ENCODE data around the gene TIMM8B.

The TIMM8B gene

DNA sequence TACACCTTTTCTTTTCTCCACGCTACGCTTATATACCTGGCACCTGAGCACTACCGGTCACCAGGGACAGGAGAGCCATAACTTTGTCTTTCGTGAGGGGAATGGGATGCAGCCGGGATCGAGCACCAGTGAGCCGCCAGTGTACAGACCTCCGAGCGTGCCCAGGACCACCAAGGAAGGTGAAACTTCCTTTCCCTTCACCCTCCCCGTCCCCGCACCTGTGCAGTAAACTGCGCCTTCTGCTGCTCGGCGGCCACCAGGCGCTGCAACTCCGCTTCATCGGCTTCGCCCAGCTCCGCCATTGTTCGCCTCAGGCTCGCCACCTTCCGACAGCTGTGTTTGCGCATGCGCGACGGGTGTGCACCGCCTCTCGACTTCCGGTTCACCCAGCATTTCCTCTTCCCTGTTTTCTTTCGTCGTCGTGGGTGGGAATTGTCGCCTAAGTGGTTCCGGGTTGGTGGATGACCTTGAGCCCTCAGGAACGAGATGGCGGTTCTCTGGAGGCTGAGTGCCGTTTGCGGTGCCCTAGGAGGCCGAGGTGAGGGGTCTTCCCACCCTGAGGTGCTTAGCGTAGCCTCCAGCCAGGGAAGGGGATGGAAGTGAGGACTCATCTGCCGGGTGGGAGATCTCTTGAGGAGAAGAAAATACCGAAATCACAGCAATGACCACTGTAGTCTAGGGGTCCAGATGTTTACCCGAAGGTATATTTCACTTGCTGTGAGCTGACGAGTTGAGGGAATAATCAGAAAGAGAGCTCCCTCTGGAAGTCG, at the start of gene TIMM8B, which contains the start of gene SDHD:
Gene TIMM8B (minus strand): TSS at position 335 of the 770 bp plus-strand sequence. CDS start 33 bp downstream, at position 302.
Gene SDHD (plus strand): TSS at position 452 of the 770 bp plus-strand sequence. CDS start 35 bp downstream, at position 487.
- H3K9me3 Mint-ChIP-seq: no peaks in the 10 kb centered on the region
- peak within 1 kb of the TSS; percentile 98 for H3K27ac Mint-ChIP-seq (ENCODE audit: low read depth)
- DNase-seq (ENCODE audit: low spot score in 2 of 2) (peak; percentile 95), ATAC-seq (replicated peaks; ENCODE audit: extremely low read depth, poor library complexity, severe bottlenecking) (peak; percentile 92)
- H3K4me1 Mint-ChIP-seq: peaks cover 48% of the 10 kb centered on the region
- H3K27me3 Mint-ChIP-seq: no peaks in the 10 kb centered on the region
- H3K36me3 Mint-ChIP-seq (ENCODE audit: insufficient read depth): peaks cover 73% of the 10 kb centered on the region
- H3K4me3 Mint-ChIP-seq: peak within 1 kb of the TSS; percentile 94

DNA sequence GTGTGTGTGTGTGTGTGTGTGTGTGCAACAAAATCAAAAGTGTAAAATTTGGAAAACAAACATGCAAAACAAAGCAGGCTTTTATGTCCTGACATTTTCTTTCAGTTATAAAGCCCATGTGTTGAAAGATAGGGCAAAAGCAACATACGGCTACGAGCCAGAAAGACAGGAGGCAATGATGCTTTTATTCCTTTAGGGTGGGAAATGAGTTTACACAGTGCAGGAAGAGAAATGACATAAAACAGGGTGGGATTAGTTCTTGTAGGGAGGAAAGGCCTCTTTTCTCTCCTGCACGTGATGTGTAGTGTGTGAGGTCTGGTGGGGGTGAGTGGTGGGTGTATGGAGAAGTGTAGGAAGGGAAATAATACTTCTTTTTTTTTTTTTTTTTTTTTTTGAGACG, 47.9 kb upstream of the TIMM8B start:
- Mint-ChIP-seq H3K27me3 (no peaks in the 10 kb centered on the region), H3K36me3 (ENCODE audit: insufficient read depth) (peaks cover 2% of the 10 kb centered on the region), H3K4me3 (no peak overlapping the region), H3K9me3 (no peaks in the 10 kb centered on the region), H3K4me1 (peaks cover 5% of the 10 kb centered on the region), H3K27ac (ENCODE audit: low read depth) (no peak overlapping the region)
- no peak for ATAC-seq (replicated peaks; ENCODE audit: extremely low read depth, poor library complexity, severe bottlenecking)
- no peak for DNase-seq (ENCODE audit: low spot score in 2 of 2)

DNA sequence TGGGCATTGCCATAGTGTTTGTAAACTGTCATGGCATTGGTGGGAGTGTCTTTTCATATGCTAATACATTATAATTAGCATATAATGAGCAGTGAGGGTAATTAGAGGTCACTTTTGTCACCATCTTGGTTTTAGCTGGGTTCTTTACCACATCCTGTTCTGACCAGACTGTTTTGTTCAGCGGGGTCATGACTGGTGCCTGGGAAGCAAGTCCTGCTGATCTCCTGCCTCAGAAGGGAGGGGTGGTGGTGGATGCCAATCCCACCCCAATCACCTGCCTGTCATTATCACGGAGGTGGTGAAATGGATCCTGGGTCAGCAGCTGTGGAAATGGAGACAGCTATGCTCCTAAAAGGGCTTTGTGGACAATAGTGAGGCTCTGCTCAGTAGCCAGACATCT, 46.2 kb upstream of the TIMM8B start:
- ATAC-seq (replicated peaks; ENCODE audit: extremely low read depth, poor library complexity, severe bottlenecking): no peak
- DNase-seq (ENCODE audit: low spot score in 2 of 2): no peak
- H3K27me3 Mint-ChIP-seq: no peaks in the 10 kb centered on the region
- H3K9me3 Mint-ChIP-seq: no peaks in the 10 kb centered on the region
- H3K27ac Mint-ChIP-seq (ENCODE audit: low read depth): no peak overlapping the region
- H3K4me3 Mint-ChIP-seq: no peak overlapping the region
- H3K36me3 Mint-ChIP-seq (ENCODE audit: insufficient read depth): peaks cover 2% of the 10 kb centered on the region
- H3K4me1 Mint-ChIP-seq: peaks cover 5% of the 10 kb centered on the region

GRCh38 chr11:112129656-112130055, 43.1 kb upstream of the TIMM8B start:
- Mint-ChIP-seq H3K27ac (ENCODE audit: low read depth) (no peak overlapping the region), H3K4me1 (peaks cover 5% of the 10 kb centered on the region), H3K36me3 (ENCODE audit: insufficient read depth) (peaks cover 2% of the 10 kb centered on the region), H3K4me3 (no peak overlapping the region), H3K27me3 (no peaks in the 10 kb centered on the region), H3K9me3 (no peaks in the 10 kb centered on the region)
- no peak for DNase-seq (ENCODE audit: low spot score in 2 of 2)
- no peak for ATAC-seq (replicated peaks; ENCODE audit: extremely low read depth, poor library complexity, severe bottlenecking)

DNA sequence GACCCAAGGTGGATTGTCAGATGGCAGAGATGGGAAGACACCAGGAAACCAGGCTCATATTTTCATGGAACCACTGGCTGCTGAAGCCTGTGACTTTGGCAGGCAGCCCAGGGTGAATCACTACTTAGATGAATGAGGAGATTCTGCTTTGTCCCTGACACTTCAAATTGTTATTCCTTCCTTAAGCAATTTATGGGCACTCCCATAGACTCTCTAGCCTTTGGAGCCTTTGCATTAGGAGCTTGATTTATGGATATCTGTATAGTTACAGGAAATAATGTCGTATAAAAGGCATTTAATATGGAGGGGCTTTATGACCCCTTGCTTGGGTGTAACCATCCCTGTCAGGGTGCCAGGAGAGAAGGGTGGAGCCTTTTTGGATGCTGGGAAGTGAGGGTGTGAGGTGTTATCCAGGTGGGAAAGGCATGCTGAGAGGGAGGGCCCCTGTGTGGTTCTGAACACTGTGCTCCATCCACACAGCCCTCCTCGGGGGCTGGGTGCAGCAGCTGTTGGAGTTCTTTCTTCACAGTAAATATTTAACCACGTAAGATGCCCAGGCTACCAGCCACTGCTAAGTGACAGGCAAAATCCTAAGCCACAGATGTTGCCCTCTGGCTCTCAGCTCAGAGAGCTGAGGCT, 42.0 kb upstream of the TIMM8B start:
- Mint-ChIP-seq H3K27ac (ENCODE audit: low read depth) (no peak overlapping the region), H3K4me1 (peaks cover 5% of the 10 kb centered on the region)
- no peak for DNase-seq (ENCODE audit: low spot score in 2 of 2)

DNA sequence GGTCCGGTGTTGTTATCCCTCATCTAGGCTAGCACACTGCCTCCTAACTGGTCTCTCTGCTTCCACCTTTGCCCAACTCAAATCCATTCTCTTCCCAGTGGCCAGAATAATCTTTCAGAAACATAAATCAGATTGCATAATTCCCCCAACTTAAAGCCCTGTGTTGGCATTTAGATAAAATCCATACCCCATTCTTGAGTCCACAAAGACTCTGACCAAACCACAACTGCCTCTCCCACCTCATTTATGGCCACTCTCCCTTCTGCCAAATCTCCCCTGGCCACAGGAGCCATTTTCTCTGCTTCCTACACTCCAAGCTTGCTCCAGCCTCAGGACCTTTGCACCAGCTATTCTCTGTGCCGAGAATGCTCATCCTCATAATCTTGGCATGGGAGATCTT, 40.5 kb upstream of the TIMM8B start:
- ATAC-seq (replicated peaks; ENCODE audit: extremely low read depth, poor library complexity, severe bottlenecking) (no peak), DNase-seq (ENCODE audit: low spot score in 2 of 2) (no peak)
- no peaks in the 10 kb centered on the region for H3K36me3 Mint-ChIP-seq (ENCODE audit: insufficient read depth)
- H3K4me1 Mint-ChIP-seq: peaks cover 5% of the 10 kb centered on the region
- H3K27ac Mint-ChIP-seq (ENCODE audit: low read depth): no peak overlapping the region
- no peak overlapping the region for H3K4me3 Mint-ChIP-seq
- H3K27me3 Mint-ChIP-seq: no peaks in the 10 kb centered on the region
- H3K9me3 Mint-ChIP-seq: no peaks in the 10 kb centered on the region

More for the DNA sequence above, 42.0 kb upstream of the TIMM8B start:
- Mint-ChIP-seq H3K4me3 (no peak overlapping the region), H3K9me3 (no peaks in the 10 kb centered on the region), H3K27me3 (no peaks in the 10 kb centered on the region), H3K36me3 (ENCODE audit: insufficient read depth) (peaks cover 2% of the 10 kb centered on the region)
- no peak for ATAC-seq (replicated peaks; ENCODE audit: extremely low read depth, poor library complexity, severe bottlenecking)

DNA sequence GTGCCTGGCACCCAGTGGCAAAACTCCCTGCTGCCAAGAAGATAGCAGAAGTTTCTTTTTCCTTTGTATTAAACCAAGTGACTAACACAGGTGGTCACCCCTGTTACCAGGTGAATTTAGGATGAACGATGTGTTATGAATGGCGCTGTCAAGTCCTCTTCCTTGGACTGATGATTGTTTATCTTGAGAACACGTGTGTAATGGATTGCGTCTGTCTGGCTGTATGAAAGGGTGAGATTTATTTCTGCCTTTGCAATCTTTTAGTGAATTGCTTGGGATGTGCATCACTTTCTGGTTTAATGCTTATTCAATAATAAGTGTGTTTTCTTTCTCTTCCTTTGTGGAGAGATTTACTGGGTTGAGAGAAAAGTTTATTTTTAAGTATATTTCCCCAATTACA, 36.6 kb upstream of the TIMM8B start:
- DNase-seq (ENCODE audit: low spot score in 2 of 2): no peak
- no peaks in the 10 kb centered on the region for H3K9me3 Mint-ChIP-seq
- peaks cover 3% of the 10 kb centered on the region for H3K36me3 Mint-ChIP-seq (ENCODE audit: insufficient read depth)
- no peaks in the 10 kb centered on the region for H3K4me1 Mint-ChIP-seq
- no peak for ATAC-seq (replicated peaks; ENCODE audit: extremely low read depth, poor library complexity, severe bottlenecking)
- no peak overlapping the region for H3K4me3 Mint-ChIP-seq
- H3K27me3 Mint-ChIP-seq: no peaks in the 10 kb centered on the region
- no peak overlapping the region for H3K27ac Mint-ChIP-seq (ENCODE audit: low read depth)

GRCh38 chr11:112121981-112122615, 35.5 kb upstream of the TIMM8B start:
- Mint-ChIP-seq H3K36me3 (ENCODE audit: insufficient read depth) (peaks cover 3% of the 10 kb centered on the region), H3K27ac (ENCODE audit: low read depth) (no peak overlapping the region), H3K9me3 (no peaks in the 10 kb centered on the region), H3K4me3 (no peak overlapping the region), H3K4me1 (no peaks in the 10 kb centered on the region), H3K27me3 (no peaks in the 10 kb centered on the region)
- no peak for DNase-seq (ENCODE audit: low spot score in 2 of 2)
- ATAC-seq (replicated peaks; ENCODE audit: extremely low read depth, poor library complexity, severe bottlenecking): no peak

DNA sequence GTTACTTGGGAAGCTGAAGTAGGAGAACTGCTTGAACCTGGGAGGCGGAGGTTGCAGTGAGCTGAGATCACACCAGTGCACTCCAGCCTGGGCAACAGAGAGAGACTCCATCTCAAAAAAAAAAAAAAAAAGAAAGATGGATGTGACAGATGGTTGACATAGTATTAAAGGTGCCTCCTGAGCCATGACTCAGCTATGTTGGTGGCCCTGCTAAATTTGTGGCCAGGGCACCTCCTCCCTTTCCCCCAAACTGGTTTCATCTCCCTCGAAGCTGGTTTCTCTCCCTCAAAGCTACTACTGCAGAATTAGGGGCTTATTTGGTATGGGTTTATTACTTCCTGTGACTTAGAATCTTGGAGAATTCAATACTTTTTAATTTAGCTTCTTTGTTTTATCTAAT, 31.6 kb upstream of the TIMM8B start:
- H3K27ac Mint-ChIP-seq (ENCODE audit: low read depth): no peak overlapping the region
- H3K36me3 Mint-ChIP-seq (ENCODE audit: insufficient read depth): peaks cover 8% of the 10 kb centered on the region
- no peak for DNase-seq (ENCODE audit: low spot score in 2 of 2)
- H3K4me1 Mint-ChIP-seq: no peaks in the 10 kb centered on the region
- ATAC-seq (replicated peaks; ENCODE audit: extremely low read depth, poor library complexity, severe bottlenecking): no peak
- H3K4me3 Mint-ChIP-seq: no peak overlapping the region
- no peaks in the 10 kb centered on the region for H3K27me3 Mint-ChIP-seq
- H3K9me3 Mint-ChIP-seq: no peaks in the 10 kb centered on the region

DNA sequence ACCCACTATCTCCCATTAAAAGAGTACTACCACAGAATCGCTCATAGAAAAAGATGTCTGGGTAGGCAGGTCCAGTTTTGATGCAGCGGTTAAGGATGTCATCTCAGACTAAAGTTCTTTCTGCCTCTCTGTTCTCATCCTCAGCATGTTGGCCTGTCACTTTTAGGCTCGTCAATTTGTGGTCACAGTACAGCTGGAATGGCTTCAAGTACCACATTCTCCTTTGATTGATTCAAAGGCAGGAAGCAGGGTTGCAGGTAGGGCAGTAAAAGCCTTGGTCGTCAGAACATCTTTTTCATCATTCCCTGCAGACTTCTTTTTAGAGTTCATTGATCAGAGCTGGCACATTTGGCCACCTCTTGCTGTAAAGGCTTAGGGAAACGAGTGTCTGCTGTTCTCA, 28.8 kb upstream of the TIMM8B start:
- Mint-ChIP-seq H3K27ac (ENCODE audit: low read depth) (no peak overlapping the region), H3K27me3 (no peaks in the 10 kb centered on the region), H3K4me1 (no peaks in the 10 kb centered on the region), H3K36me3 (ENCODE audit: insufficient read depth) (peaks cover 8% of the 10 kb centered on the region), H3K9me3 (no peaks in the 10 kb centered on the region), H3K4me3 (no peak overlapping the region)
- DNase-seq (ENCODE audit: low spot score in 2 of 2) (no peak), ATAC-seq (replicated peaks; ENCODE audit: extremely low read depth, poor library complexity, severe bottlenecking) (no peak)

DNA sequence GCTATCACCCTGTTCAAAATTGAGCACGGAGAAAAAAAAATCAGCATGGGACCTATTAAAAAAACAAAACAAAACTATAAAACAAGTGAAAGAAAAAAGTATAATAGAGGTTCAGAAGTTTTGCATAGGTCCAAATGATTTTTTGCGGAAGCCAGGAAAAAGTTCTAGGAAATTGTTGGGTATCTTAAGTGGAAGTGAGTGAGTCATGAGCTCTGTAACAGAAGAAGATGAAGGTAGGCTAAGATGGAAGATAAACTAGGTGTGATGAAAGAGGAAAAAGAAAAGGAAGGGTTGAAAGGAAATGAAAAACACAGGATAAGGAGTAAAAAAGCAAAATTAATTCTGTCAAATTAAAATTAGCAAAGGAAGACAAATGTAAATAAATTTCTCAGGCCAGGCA, 27.9 kb upstream of the TIMM8B start:
- H3K36me3 Mint-ChIP-seq (ENCODE audit: insufficient read depth): peaks cover 5% of the 10 kb centered on the region
- H3K4me1 Mint-ChIP-seq: no peaks in the 10 kb centered on the region
- no peak overlapping the region for H3K27ac Mint-ChIP-seq (ENCODE audit: low read depth)
- no peak overlapping the region for H3K4me3 Mint-ChIP-seq
- H3K9me3 Mint-ChIP-seq: no peaks in the 10 kb centered on the region
- DNase-seq (ENCODE audit: low spot score in 2 of 2): no peak
- no peak for ATAC-seq (replicated peaks; ENCODE audit: extremely low read depth, poor library complexity, severe bottlenecking)
- no peaks in the 10 kb centered on the region for H3K27me3 Mint-ChIP-seq

DNA sequence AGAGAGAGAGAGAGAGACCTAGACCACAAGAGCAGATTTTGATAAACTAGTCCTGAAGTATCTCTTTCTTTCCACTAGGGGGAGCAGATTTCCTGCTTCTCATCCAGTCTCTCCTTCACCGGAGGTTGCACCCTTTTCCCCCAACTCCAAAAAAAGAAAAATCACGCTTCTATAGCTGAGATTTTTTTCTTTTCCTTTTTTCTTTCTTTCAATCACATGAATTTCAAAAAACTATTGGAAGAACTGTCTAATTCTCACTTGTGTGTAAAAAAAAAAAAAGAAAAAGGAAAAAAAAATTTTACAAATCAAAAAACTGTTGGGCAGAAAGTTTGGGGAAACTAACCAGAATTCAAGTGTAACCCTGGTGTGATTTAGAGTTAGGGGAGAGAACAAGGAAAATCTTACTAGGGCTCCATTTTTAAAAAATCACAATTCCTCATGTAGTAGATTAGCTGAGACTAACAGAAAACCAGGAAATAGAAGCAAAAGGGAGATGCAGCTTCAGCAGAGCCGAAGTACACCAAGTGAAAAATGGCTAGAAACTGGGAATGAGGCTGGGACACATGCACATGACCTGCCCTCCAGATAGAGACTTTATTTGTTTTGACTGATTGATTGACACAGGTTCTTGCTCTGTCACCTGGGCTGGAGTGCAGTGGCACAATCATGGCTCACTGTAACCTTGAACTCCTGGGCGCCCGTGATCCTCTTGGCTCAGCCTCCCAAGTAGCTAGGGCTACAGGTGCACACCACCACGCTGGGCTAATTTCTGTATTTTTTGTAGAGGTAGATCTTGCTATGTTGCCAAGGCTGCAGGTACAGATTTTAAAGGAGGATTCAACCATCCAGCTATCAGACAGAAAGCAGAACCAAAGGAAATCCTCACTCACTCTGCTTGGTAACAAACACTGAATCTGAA, 27.2 kb upstream of the TIMM8B start:
- Mint-ChIP-seq H3K4me1 (no peaks in the 10 kb centered on the region), H3K27ac (ENCODE audit: low read depth) (no peak overlapping the region), H3K27me3 (no peaks in the 10 kb centered on the region), H3K9me3 (no peaks in the 10 kb centered on the region), H3K36me3 (ENCODE audit: insufficient read depth) (peaks cover 5% of the 10 kb centered on the region), H3K4me3 (no peak overlapping the region)
- ATAC-seq (replicated peaks; ENCODE audit: extremely low read depth, poor library complexity, severe bottlenecking): no peak
- no peak for DNase-seq (ENCODE audit: low spot score in 2 of 2)

Measured in central memory CD8-positive, alpha-beta T cell (primary cell).